Keratinocyte (primary cell): ENCODE measurements around the gene GZMH.

Experiments used
- EZH2 ChIP-seq: IDR thresholded peaks from one replicate; pipeline ENCODE4 v1.6.1; 2012; ENCODE audit warnings: inconsistent platforms, mild to moderate bottlenecking, low read length, moderate library complexity
- TF ChIP-seq, protein P1 (sequence below), 3 experiments: IDR thresholded peaks in 1 of 3; conservative IDR thresholded peaks in 1 of 3; optimal IDR thresholded peaks in 1 of 3; 2 replicates in 2 of 3; 3 replicates in 1 of 3; pipeline versions ENCODE3 to v1.5.1; 2011; ENCODE audit warnings: low read length in 3 of 3, mild to moderate bottlenecking in 3 of 3, moderate library complexity in 2 of 3, control low read depth in 1 of 3, inconsistent platforms in 1 of 3; ENCODE audit not compliant: insufficient read depth in 2 of 3; ENCODE audit errors: extremely low read depth in 1 of 3

DNA sequence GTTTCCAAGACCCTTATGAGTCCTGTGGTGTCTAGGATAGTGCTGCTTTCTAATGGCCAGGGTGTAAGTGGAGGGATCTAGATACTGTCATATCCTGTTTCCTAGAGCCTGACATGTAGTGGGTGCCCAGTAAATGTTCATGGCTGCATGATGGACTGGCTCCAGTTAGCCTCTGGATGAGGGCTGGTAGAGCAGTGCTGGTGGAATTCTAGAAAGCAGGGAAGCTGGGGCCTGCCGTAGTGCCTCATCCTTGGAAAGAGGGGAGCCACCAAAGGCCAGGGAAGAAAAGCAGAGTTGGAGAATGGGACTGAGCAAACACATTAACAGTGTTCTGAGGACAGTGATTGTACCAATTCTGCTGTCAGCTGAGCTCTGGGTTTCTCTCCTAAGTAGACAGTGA lies 23.9 kb upstream of the GZMH start:
- TF ChIP-seq EZH2, result no peak
- TF ChIP-seq, protein P1, sequence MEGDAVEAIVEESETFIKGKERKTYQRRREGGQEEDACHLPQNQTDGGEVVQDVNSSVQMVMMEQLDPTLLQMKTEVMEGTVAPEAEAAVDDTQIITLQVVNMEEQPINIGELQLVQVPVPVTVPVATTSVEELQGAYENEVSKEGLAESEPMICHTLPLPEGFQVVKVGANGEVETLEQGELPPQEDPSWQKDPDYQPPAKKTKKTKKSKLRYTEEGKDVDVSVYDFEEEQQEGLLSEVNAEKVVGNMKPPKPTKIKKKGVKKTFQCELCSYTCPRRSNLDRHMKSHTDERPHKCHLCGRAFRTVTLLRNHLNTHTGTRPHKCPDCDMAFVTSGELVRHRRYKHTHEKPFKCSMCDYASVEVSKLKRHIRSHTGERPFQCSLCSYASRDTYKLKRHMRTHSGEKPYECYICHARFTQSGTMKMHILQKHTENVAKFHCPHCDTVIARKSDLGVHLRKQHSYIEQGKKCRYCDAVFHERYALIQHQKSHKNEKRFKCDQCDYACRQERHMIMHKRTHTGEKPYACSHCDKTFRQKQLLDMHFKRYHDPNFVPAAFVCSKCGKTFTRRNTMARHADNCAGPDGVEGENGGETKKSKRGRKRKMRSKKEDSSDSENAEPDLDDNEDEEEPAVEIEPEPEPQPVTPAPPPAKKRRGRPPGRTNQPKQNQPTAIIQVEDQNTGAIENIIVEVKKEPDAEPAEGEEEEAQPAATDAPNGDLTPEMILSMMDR (optimal IDR thresholded peaks at IDR 0.05 in 1 of 3, IDR thresholded peaks at IDR 0.05 in 1 of 3, conservative IDR thresholded peaks at IDR 0.05 in 1 of 3; ENCODE audit: extremely low read depth in 1 of 3, insufficient read depth in 2 of 3, low read length in 3 of 3), result no peak
